H1 (cell line): ENCODE measurements around the gene PSKH1.

Experiments used
- ATF2 ChIP-seq: IDR thresholded peaks from 2 replicates; pipeline ENCODE4 v1.6.1; 2012; ENCODE audit warnings: low read length, inconsistent platforms
- CTCF ChIP-seq, 3 experiments: IDR thresholded peaks; 1 replicate in 2 of 3; 2 replicates in 1 of 3; pipeline versions ENCODE4 v1.5.1 to v1.6.1; 2011; ENCODE audit warnings: low read length in 3 of 3, mild to moderate bottlenecking in 3 of 3, inconsistent platforms in 2 of 3, low read depth in 1 of 3, moderate library complexity in 1 of 3; ENCODE audit not compliant: insufficient read depth in 1 of 3; ENCODE audit errors: control extremely low read depth in 1 of 3
- EGR1 ChIP-seq: IDR thresholded peaks from 2 replicates; pipeline ENCODE4 v1.6.1; 2011; ENCODE audit warnings: low read depth, low read length, borderline replicate concordance
- EP300 ChIP-seq, 2 experiments: IDR thresholded peaks; 1 replicate in 1 of 2; 2 replicates in 1 of 2; pipeline ENCODE4 v1.6.1; 2011 to 2012; ENCODE audit warnings: low read depth in 2 of 2, low read length in 2 of 2, mild to moderate bottlenecking in 2 of 2, borderline replicate concordance in 1 of 2, inconsistent platforms in 1 of 2, moderate library complexity in 1 of 2
- PHF8 ChIP-seq: fragments of 200-600 bp; sonication (generic); conservative IDR thresholded peaks from 2 replicates; pipeline ENCODE4 v1.7.1; 2012; ENCODE audit warnings: low read depth, mild to moderate bottlenecking, inconsistent platforms, low read length, moderate library complexity
- POLR2AphosphoS5 ChIP-seq: IDR thresholded peaks from 2 replicates; pipeline ENCODE4 v1.6.1; 2011; ENCODE audit warnings: low read depth, low read length
- YY1 ChIP-seq: IDR thresholded peaks from 2 replicates; pipeline ENCODE4 v1.6.1; 2011; ENCODE audit warnings: low read depth, mild to moderate bottlenecking, low read length

DNA sequence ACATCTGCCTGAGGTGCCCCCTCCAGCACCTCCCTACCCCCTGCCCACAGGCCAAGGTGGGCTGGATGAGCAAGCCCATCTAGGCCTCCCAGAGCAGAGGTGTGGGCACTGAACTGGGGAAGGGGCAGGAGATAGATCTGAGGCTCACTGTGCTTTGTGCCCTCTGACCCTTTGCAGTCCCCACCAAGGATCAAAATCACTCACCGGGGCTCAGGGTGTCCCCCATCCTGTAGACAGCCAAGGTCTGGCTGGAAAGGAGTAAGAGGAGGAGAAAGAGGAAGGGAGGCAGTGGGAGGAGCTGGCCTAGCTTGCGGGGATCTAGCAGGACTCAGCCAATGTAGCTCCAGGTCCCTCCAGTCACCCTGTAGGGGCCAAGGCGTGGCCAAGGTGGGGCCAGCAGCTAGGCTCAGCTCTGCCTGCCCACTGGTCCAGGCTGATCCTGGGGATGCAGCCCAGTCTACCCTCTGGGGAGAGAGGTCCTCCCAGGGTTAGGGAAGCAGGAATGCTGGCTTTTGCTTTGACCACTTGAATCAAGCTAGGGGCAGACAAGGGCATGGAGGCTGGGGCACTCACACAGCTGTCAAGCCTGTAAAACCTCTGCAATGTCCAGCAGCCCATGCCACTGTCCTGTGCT is 73.6 kb downstream of the PSKH1 start:
- TF ChIP-seq PHF8 (no peak), YY1 (no peak), POLR2AphosphoS5 (no peak), CTCF (IDR thresholded peaks at IDR 0.05; ENCODE audit: control extremely low read depth in 1 of 3, insufficient read depth in 1 of 3, low read depth in 1 of 3, low read length in 3 of 3) (no peak), EGR1 (no peak), ATF2 (no peak), EP300 (IDR thresholded peaks at IDR 0.05; ENCODE audit: borderline replicate concordance in 1 of 2, low read depth in 2 of 2, low read length in 2 of 2) (no peak)
